Stimulated activated CD4-positive, alpha-beta T cell treated with anti-CD3 and anti-CD28 coated beads, Interleukin-12 subunit alpha, Interleukin-12 subunit beta, amount 100 ng/mL, for 24 hours (primary cell): ENCODE data around the gene TRIM49D1.
"Not testable (repeated sequence)": the region's sequence is repeated elsewhere in the genome, so short reads cannot be mapped to it uniquely, and the experiment has no call there.

Experiments used
- DNase-seq, 2 experiments: peaks; one replicate each; pipeline ENCODE4 v3.0.0-alpha.2; 2020; ENCODE audit warnings: low read depth in 2 of 2

Gene TRIM49D1, protein sequence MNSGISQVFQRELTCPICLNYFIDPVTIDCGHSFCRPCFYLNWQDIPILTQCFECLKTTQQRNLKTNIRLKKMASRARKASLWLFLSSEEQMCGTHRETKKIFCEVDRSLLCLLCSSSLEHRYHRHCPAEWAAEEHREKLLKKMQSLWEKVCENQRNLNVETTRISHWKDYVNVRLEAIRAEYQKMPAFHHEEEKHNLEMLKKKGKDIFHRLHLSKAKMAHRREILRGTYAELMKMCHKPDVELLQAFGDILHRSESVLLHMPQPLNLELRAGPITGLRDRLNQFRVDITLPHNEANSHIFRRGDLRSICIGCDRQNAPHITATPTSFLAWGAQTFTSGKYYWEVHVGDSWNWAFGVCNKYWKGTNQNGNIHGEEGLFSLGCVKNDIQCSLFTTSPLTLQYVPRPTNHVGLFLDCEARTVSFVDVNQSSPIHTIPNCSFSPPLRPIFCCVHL

DNA sequence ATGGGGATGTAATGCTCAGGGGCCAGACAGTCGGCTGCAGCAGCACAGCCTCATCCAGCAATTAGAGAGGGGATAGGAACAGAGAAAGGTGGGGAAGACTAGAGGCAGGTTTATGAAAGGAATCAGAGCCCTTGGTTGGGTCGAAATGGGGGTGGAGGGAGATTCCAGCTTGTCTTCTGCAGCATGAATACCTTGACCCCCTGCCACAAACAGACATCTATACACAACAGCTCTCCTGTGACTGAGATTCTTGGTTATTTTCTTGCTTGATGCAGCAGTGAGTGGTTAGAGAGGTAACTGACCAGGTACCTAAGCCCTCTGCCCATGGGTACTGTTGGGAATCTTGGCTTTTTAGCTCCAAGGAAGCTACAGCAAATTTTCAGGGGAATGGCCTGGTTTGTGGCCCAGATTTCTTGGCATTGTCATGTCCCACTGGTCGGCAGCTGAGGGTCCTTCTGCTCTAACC, at the start of gene TRIM49D1:
TRIM49D1 (minus strand) TSS at position 51 of the 466 bp plus-strand sequence. CDS start 4,535 bp downstream, outside the sequence.
- no peak for DNase-seq

- DNase-seq: not testable (repeated sequence)
Measured at GRCh38 chr11:89965737-89966136, 43.7 kb upstream of the TRIM49D1 start, which contains the start of gene TRIM64. Gene TRIM64, plus strand, starts transcription at chr11:89966037. Its CDS starts 2,467 bp downstream, at chr11:89968504.

DNA sequence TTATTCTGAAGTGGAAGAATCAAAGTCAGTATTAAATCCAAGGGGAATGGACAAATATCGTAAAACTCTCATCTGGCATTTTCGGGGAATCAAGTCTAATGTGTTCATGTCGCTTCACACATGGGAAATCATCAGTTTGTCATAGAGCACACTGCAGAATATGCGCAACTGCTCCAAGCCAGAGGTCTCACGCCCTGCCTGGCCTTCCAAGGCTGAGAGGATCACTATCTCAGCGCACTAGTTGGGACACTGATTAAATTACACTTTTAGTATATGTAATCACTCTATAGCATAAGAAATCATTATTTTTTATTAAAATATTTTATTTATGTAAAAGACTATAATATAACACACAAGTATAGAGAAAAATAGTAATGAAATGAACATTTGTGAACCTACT, 38.8 kb upstream of the TRIM49D1 start:
- not testable (repeated sequence) for DNase-seq

DNA sequence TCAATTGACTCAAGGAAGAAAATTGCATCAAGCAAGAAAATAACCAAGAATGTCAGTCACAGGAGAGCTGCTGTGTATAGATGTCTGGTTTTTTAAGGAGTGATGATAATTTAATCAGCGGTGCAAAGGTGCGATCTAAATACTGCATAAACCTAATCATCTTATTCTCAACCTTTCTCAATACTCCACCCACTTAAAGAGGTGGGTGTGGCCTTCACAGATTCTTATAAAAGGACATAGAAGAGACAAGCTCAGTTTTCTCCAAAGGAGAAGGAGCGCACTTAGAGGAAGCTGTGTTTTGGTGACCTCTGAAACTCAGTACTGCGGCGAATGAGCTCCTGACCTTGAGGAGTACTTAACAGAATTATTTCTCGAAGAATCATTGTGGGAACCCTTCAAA, 1.7 kb upstream of the TRIM49D1 start, which contains the start of gene TRIM49D2:
TRIM49D2 (plus strand) TSS at position 301 of the 400 bp plus-strand sequence. CDS start 2,698 bp downstream, outside the sequence.
- not testable (repeated sequence) for DNase-seq

DNA sequence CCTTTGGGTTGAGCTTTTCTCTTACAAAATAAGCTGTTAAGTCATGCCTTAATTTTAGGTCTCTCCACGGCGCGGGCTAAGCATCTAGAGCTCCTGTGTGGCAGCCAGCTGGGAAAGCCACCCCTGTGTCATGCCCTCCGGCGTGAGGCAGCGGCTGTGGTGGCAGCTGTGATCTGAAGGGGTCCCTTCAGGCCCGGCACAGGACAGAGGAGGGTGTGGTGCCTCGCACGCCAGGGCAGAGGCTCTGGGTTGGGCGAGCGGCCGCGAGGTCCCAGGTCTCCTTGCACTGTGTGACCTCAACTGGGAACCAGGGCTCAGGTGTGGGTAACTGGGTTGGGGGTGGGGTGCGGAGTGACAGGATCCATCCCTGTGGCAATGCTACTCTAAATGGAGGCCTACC, 21.2 kb downstream of the TRIM49D1 start:
- not testable (repeated sequence) for DNase-seq

- DNase-seq: not testable (repeated sequence)
Measured at GRCh38 chr11:89893245-89893644, 28.8 kb downstream of the TRIM49D1 start.

GRCh38 chr11:89877511-89877910, 44.5 kb downstream of the TRIM49D1 start:
- not testable (repeated sequence) for DNase-seq

- not testable (repeated sequence) for DNase-seq
Measured at GRCh38 chr11:89872588-89872987, 49.5 kb downstream of the TRIM49D1 start.

DNA sequence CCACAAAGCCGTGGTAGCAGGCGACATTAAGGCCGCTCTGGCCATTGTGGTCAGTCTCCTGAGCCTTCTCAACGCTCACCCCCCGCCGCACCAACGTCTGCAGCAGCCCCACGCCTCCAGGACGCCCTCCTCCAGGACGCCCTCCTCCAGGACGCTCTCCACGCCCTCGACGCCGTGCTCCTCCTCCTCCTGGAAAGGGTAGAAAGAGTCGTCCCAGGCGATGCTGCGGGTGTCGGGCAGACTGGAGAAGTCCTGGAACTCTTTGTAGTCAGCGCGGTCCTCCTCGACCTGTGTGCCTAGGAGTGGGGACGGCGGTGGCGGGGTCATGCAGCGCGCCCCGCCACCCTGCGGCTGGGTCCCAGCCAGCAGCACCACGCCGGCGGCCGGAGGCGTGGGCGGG, 56.8 kb downstream of the TRIM49D1 start:
- DNase-seq: not testable (repeated sequence)

GRCh38 chr11:89863906-89864704, 57.9 kb downstream of the TRIM49D1 start:
- not testable (repeated sequence) for DNase-seq
